Activated naive CD8-positive, alpha-beta T cell treated with anti-CD3 and anti-CD28 coated beads, Interleukin-2, amount 50 U/mL, for 24 hours (primary cell): ENCODE results near the gene SLC26A11.
A peak's percentile ranks its signal among the peaks of the same experiment; 100 is the strongest.

ENCODE experiments used
- ATAC-seq: fragments of 150-1000 bp; cut with Tn5 transposase; one replicate; pipeline ENCODE4 v1.10.0; 2021
- DNase-seq: peaks from one replicate; pipeline ENCODE4 v3.0.0; 2021
- H3K27ac Mint-ChIP-seq: one replicate; pipeline ENCODE4 v1.8.0; 2021; ENCODE audit warnings: mild to moderate bottlenecking, mixed read lengths
- H3K27me3 Mint-ChIP-seq: one replicate; pipeline ENCODE4 v1.8.0; 2021; ENCODE audit warnings: mixed read lengths
- H3K36me3 Mint-ChIP-seq: one replicate; pipeline ENCODE4 v1.8.0; 2021; ENCODE audit warnings: low read depth, mixed read lengths
- H3K4me1 Mint-ChIP-seq: one replicate; pipeline ENCODE4 v1.8.0; 2021; ENCODE audit warnings: mixed read lengths
- H3K4me3 Mint-ChIP-seq: one replicate; pipeline ENCODE4 v1.8.0; 2021; ENCODE audit warnings: mild to moderate bottlenecking, moderate library complexity, mixed read lengths
- H3K9me3 Mint-ChIP-seq: one replicate; pipeline ENCODE4 v1.8.0; 2021; ENCODE audit warnings: mixed read lengths

SLC26A11 gene

GRCh38 chr17:80205811-80206210 lies 14.4 kb upstream of the SLC26A11 start:
- no peak for DNase-seq
- Mint-ChIP-seq H3K9me3 (no peaks in the 10 kb centered on the region), H3K36me3 (no peaks in the 10 kb centered on the region), H3K27ac (no peak overlapping the region), H3K4me3 (no peak overlapping the region), H3K4me1 (no peaks in the 10 kb centered on the region), H3K27me3 (no peaks in the 10 kb centered on the region)
- ATAC-seq, result no peak

GRCh38 chr17:80208050-80208449 lies 12.2 kb upstream of the SLC26A11 start:
- no peaks in the 10 kb centered on the region for H3K9me3 Mint-ChIP-seq
- no peak for ATAC-seq
- no peak overlapping the region for H3K4me3 Mint-ChIP-seq
- H3K4me1 Mint-ChIP-seq, result no peaks in the 10 kb centered on the region
- no peak overlapping the region for H3K27ac Mint-ChIP-seq
- no peaks in the 10 kb centered on the region for H3K36me3 Mint-ChIP-seq
- H3K27me3 Mint-ChIP-seq, result no peaks in the 10 kb centered on the region
- no peak for DNase-seq

- Mint-ChIP-seq H3K9me3 (no peaks in the 10 kb centered on the region), H3K36me3 (no peaks in the 10 kb centered on the region), H3K27ac (no peak overlapping the region), H3K4me3 (no peak overlapping the region), H3K27me3 (no peaks in the 10 kb centered on the region), H3K4me1 (peaks cover 2% of the 10 kb centered on the region)
- no peak for DNase-seq
- no peak for ATAC-seq
Measured at GRCh38 chr17:80209765-80210164, 10.5 kb upstream of the SLC26A11 start.

GRCh38 chr17:80210348-80211108 lies 9.7 kb upstream of the SLC26A11 start:
- DNase-seq (no peak), ATAC-seq (no peak)
- Mint-ChIP-seq H3K4me3 (no peak overlapping the region), H3K4me1 (peaks cover 2% of the 10 kb centered on the region), H3K9me3 (no peaks in the 10 kb centered on the region), H3K27me3 (no peaks in the 10 kb centered on the region), H3K36me3 (no peaks in the 10 kb centered on the region), H3K27ac (no peak overlapping the region)

GRCh38 chr17:80212109-80212508 lies 8.1 kb upstream of the SLC26A11 start:
- Mint-ChIP-seq H3K9me3 (no peaks in the 10 kb centered on the region), H3K36me3 (peaks cover 5% of the 10 kb centered on the region), H3K4me3 (no peak overlapping the region), H3K27ac (no peak overlapping the region), H3K27me3 (no peaks in the 10 kb centered on the region), H3K4me1 (peaks cover 4% of the 10 kb centered on the region)
- ATAC-seq (no peak), DNase-seq (no peak)

GRCh38 chr17:80212511-80212910 lies 7.7 kb upstream of the SLC26A11 start:
- H3K36me3 Mint-ChIP-seq, result peaks cover 9% of the 10 kb centered on the region
- peaks cover 6% of the 10 kb centered on the region for H3K4me1 Mint-ChIP-seq
- no peak overlapping the region for H3K27ac Mint-ChIP-seq
- H3K4me3 Mint-ChIP-seq, result no peak overlapping the region
- DNase-seq, result no peak
- ATAC-seq, result no peak
- no peaks in the 10 kb centered on the region for H3K9me3 Mint-ChIP-seq
- H3K27me3 Mint-ChIP-seq, result no peaks in the 10 kb centered on the region

- peaks cover 9% of the 10 kb centered on the region for H3K4me1 Mint-ChIP-seq
- H3K36me3 Mint-ChIP-seq, result peaks cover 11% of the 10 kb centered on the region
- DNase-seq (no peak), ATAC-seq (no peak)
- H3K9me3 Mint-ChIP-seq, result no peaks in the 10 kb centered on the region
- no peaks in the 10 kb centered on the region for H3K27me3 Mint-ChIP-seq
- H3K4me3 Mint-ChIP-seq, result no peak overlapping the region
- no peak overlapping the region for H3K27ac Mint-ChIP-seq
Measured at GRCh38 chr17:80212962-80213642, 7.1 kb upstream of the SLC26A11 start.

GRCh38 chr17:80213643-80213975 lies 6.6 kb upstream of the SLC26A11 start:
- Mint-ChIP-seq H3K36me3 (peaks cover 11% of the 10 kb centered on the region), H3K4me1 (peaks cover 13% of the 10 kb centered on the region), H3K9me3 (no peaks in the 10 kb centered on the region), H3K27ac (no peak overlapping the region), H3K4me3 (no peak overlapping the region), H3K27me3 (no peaks in the 10 kb centered on the region)
- ATAC-seq (no peak), DNase-seq (no peak)

GRCh38 chr17:80214012-80214877 lies 6.0 kb upstream of the SLC26A11 start:
- DNase-seq, result no peak
- Mint-ChIP-seq H3K9me3 (no peaks in the 10 kb centered on the region), H3K27ac (no peak overlapping the region), H3K36me3 (peaks cover 11% of the 10 kb centered on the region), H3K4me3 (no peak overlapping the region), H3K4me1 (peaks cover 19% of the 10 kb centered on the region), H3K27me3 (no peaks in the 10 kb centered on the region)
- ATAC-seq, result no peak

GRCh38 chr17:80214878-80215210 lies 5.4 kb upstream of the SLC26A11 start:
- DNase-seq, result no peak
- Mint-ChIP-seq H3K4me1 (peaks cover 25% of the 10 kb centered on the region), H3K27ac (no peak overlapping the region), H3K9me3 (no peaks in the 10 kb centered on the region), H3K27me3 (no peaks in the 10 kb centered on the region), H3K4me3 (no peak overlapping the region), H3K36me3 (peaks cover 11% of the 10 kb centered on the region)
- no peak for ATAC-seq

GRCh38 chr17:80216473-80217456 lies 3.5 kb upstream of the SLC26A11 start:
- H3K27ac Mint-ChIP-seq, result no peak overlapping the region
- no peak overlapping the region for H3K4me3 Mint-ChIP-seq
- peaks cover 11% of the 10 kb centered on the region for H3K36me3 Mint-ChIP-seq

GRCh38 chr17:80217703-80218362 lies 2.4 kb upstream of the SLC26A11 start:
- DNase-seq (no peak), ATAC-seq (no peak)
- Mint-ChIP-seq H3K27me3 (no peaks in the 10 kb centered on the region), H3K27ac (peak overlapping the region; percentile 22), H3K36me3 (peaks cover 11% of the 10 kb centered on the region), H3K9me3 (no peaks in the 10 kb centered on the region), H3K4me3 (no peak overlapping the region), H3K4me1 (peaks cover 28% of the 10 kb centered on the region)

More at GRCh38 chr17:80216473-80217456, 3.5 kb upstream of the SLC26A11 start:
- DNase-seq (no peak), ATAC-seq (no peak)
- Mint-ChIP-seq H3K4me1 (peaks cover 28% of the 10 kb centered on the region), H3K9me3 (no peaks in the 10 kb centered on the region), H3K27me3 (no peaks in the 10 kb centered on the region)

- Mint-ChIP-seq H3K27ac (no peak overlapping the region), H3K27me3 (no peaks in the 10 kb centered on the region), H3K9me3 (no peaks in the 10 kb centered on the region), H3K4me1 (peaks cover 26% of the 10 kb centered on the region), H3K36me3 (peaks cover 11% of the 10 kb centered on the region), H3K4me3 (peak overlapping the region; percentile 84)
- ATAC-seq, result no peak
- DNase-seq, result no peak
Measured at GRCh38 chr17:80218391-80218790, 1.8 kb upstream of the SLC26A11 start.
